ENCODE measurements around the gene PAH.

Gene PAH

DNA sequence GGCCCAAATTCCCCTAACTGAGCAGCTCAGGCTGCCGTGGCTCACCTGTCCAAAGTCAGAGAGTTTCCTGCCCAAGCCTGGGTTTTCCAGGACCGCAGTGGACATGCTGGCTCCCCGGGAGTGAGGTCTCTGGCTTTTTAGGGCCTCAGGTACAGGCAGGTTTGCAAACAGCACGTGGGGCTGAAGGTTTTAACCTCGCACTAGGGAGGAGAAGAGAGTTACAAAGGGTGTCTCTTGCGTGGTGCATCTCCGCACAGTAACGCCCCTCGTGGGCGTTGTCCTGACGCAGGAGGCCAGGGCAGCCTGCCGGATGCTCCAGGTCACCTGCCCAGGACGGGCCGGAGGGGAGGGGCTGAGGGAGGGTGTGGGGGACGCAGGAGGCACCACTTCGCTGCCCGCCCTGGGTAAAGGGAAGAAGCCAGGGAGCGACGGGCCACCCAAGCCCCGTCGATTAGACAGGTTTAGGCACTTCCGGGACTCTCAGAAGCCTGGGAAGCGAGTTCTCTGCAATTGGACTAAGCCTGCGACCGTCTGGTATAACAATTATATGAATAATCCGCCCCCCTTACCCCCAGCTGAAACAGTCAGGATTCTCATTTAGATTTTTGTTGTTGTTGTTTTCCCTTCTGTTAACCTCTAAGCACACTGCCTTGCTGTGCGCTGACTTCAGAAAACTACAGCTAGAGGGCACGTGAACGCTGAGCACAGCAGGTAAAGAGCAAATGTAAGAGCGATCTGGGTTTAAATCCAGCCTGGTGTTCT is at the start of gene PAH:
Gene PAH (minus strand): TSS at position 219 of the 762 bp plus-strand sequence. CDS start 114 bp downstream, at position 105.
- ChIA-PET CTCF (interaction anchor here (0.6 to 0.7 kb wide), 3 partner anchors 43 to 324 kb away, joined by 3 to 7 read pairs (median 4); no protein-coding TSS in a partner anchor), POLR2A (ENCODE audit: low non-redundant PET) (interaction anchor here (0.6 kb wide), 1 partner anchor 300 kb away, joined by 3 read pairs; no protein-coding TSS in a partner anchor)
- TF ChIP-seq, protein P1, sequence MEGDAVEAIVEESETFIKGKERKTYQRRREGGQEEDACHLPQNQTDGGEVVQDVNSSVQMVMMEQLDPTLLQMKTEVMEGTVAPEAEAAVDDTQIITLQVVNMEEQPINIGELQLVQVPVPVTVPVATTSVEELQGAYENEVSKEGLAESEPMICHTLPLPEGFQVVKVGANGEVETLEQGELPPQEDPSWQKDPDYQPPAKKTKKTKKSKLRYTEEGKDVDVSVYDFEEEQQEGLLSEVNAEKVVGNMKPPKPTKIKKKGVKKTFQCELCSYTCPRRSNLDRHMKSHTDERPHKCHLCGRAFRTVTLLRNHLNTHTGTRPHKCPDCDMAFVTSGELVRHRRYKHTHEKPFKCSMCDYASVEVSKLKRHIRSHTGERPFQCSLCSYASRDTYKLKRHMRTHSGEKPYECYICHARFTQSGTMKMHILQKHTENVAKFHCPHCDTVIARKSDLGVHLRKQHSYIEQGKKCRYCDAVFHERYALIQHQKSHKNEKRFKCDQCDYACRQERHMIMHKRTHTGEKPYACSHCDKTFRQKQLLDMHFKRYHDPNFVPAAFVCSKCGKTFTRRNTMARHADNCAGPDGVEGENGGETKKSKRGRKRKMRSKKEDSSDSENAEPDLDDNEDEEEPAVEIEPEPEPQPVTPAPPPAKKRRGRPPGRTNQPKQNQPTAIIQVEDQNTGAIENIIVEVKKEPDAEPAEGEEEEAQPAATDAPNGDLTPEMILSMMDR (conservative IDR thresholded peaks at IDR 0.05; ENCODE audit: low read depth) = no peak
- no peak within 1 kb of the TSS for H3K27ac ChIP-seq
- no peak for DNase-seq (ENCODE audit: low spot score)

GRCh38 chr12:102966200-102966863 is 49.3 kb upstream of the PAH start:
- H3K27ac ChIP-seq = no peak overlapping the region
- CTCF ChIA-PET = no interaction called here
- no peak for DNase-seq (ENCODE audit: low spot score)
- TF ChIP-seq, protein P1 (conservative IDR thresholded peaks at IDR 0.05; ENCODE audit: low read depth) = no peak
- POLR2A ChIA-PET (ENCODE audit: low non-redundant PET) = no interaction called here

DNA sequence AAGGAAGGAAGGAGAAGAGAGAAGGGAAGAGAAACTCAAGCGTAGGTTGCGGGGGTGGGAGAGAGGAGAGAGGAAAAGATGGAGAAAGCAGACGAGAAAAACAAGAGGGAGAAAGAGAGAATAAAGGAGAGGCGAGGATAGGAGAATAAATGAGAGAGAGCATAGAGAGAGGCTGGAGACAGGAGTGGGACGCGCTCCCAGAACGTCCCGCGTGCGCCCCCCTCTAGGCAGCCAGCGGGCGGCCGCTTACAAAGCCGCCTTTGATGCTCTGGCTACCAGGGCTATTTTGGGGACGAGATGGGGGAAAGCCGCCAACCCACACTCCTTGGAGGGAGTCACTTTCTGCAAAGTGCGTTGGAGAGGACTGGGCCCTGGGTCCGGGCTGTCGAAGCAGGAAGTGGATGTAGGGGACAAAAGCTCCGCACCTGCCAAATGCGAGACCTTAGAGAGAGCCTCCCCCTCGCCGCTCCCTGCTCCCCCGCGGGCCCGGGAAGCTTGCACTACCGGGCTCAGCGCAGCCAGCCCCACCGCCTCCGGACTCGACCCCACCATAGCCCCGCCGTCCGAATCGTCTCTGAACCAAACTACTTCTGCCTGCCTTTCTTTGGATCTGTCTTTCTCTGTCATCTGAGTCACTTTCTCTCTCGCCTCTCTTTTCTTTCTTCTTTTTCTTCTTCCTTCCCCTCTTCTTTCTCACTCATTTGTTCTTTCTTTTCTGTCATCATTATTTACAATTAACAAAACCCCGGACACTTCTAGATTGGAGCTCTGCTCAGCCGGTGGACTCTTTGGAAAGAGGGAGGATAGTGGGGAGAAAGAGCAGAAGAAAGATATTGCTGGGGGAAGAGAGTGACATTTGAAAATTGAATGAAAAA is 48.5 kb upstream of the PAH start:
- DNase-seq (ENCODE audit: low spot score) = no peak
- CTCF ChIA-PET = interaction anchor here (0.6 kb wide), 1 partner anchor 28 kb away, joined by 6 read pairs; no protein-coding TSS in a partner anchor
- POLR2A ChIA-PET (ENCODE audit: low non-redundant PET) = no interaction called here
- TF ChIP-seq, protein P1 (conservative IDR thresholded peaks at IDR 0.05; ENCODE audit: low read depth) = no peak
- H3K27ac ChIP-seq = no peak overlapping the region

DNA sequence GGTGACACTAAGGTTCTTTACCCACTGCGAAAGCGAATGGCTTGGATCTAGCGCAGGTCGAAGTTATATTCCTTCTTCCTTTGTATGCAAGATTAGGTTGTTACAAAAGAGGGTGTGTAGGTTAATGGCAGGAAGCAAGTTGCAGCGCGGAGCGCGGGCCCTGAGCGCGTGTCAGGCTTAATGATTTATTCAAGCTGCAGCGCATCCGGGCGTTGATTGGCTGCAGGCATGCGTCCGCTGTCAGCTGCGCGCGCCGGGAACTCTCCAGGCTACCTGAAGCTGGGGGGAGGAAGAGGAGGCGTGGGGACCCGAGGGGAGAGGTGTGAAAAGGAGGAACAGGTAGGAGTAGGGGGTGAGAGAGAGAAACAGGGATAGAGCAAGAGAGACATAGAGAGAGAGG is 47.8 kb upstream of the PAH start:
- no peak overlapping the region for H3K27ac ChIP-seq
- TF ChIP-seq, protein P1 (conservative IDR thresholded peaks at IDR 0.05; ENCODE audit: low read depth) = no peak
- POLR2A ChIA-PET (ENCODE audit: low non-redundant PET) = no interaction called here
- DNase-seq (ENCODE audit: low spot score) = no peak
- CTCF ChIA-PET = interaction anchor here (0.6 kb wide), 1 partner anchor 27 kb away, joined by 6 read pairs; no protein-coding TSS in a partner anchor

GRCh38 chr12:102963796-102964195 is 46.8 kb upstream of the PAH start:
- H3K27ac ChIP-seq = no peak overlapping the region
- ChIA-PET CTCF (no interaction called here), POLR2A (ENCODE audit: low non-redundant PET) (no interaction called here)
- DNase-seq (ENCODE audit: low spot score) = no peak
- TF ChIP-seq, protein P1 (conservative IDR thresholded peaks at IDR 0.05; ENCODE audit: low read depth) = no peak

DNA sequence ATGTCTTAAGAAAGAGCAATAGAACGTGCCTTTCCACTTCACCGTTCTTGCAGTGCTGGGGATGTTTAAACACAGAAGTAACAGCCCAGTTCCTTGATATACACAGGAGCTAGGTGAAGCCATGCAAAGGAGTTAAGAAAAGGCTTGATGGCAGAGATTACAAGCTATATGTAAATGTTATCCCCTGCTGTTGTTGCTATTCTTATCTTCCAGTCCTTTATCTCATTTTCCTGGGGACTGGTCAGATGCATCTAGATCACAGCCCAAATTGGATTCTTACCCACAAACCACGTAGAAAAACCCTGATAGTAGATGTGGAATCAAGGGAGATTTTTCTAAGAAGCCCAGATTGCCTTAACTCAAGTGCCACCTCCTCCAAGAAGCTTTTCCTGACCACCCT is 45.9 kb upstream of the PAH start:
- TF ChIP-seq, protein P1 (conservative IDR thresholded peaks at IDR 0.05; ENCODE audit: low read depth) = no peak
- DNase-seq (ENCODE audit: low spot score) = no peak
- POLR2A ChIA-PET (ENCODE audit: low non-redundant PET) = no interaction called here
- CTCF ChIA-PET = interaction anchor here (0.9 kb wide), 1 partner anchor 15 kb away, joined by 3 read pairs; no protein-coding TSS in a partner anchor
- H3K27ac ChIP-seq = no peak overlapping the region
